Stimulated activated memory B cell treated with anti-CD40 and anti-IgM and Interleukin-4, amounts not matched to agents 10 μg/mL and 1 μg/mL and 100 μg/mL, for 72 hours (primary cell): Measurements from ENCODE around the gene ARMC3.

Source experiments
- ATAC-seq: fragments of 150-1000 bp; cut with Tn5 transposase; 2 replicates; pipeline ENCODE4 v1.10.0; 2021
- H3K27ac Mint-ChIP-seq: one replicate; pipeline ENCODE4 v1.8.0; 2022; ENCODE audit warnings: mild to moderate bottlenecking, mixed read lengths
- H3K27me3 Mint-ChIP-seq: one replicate; pipeline ENCODE4 v1.8.0; 2022; ENCODE audit warnings: mixed read lengths
- H3K36me3 Mint-ChIP-seq: one replicate; pipeline ENCODE4 v1.8.0; 2022; ENCODE audit warnings: mixed read lengths
- H3K4me1 Mint-ChIP-seq: one replicate; pipeline ENCODE4 v1.8.0; 2022; ENCODE audit warnings: mixed read lengths
- H3K4me3 Mint-ChIP-seq: one replicate; pipeline ENCODE4 v1.8.0; 2022; ENCODE audit warnings: mild to moderate bottlenecking, moderate library complexity, mixed read lengths
- H3K9me3 Mint-ChIP-seq: one replicate; pipeline ENCODE4 v1.8.0; 2022; ENCODE audit warnings: mixed read lengths

The ARMC3 gene

DNA sequence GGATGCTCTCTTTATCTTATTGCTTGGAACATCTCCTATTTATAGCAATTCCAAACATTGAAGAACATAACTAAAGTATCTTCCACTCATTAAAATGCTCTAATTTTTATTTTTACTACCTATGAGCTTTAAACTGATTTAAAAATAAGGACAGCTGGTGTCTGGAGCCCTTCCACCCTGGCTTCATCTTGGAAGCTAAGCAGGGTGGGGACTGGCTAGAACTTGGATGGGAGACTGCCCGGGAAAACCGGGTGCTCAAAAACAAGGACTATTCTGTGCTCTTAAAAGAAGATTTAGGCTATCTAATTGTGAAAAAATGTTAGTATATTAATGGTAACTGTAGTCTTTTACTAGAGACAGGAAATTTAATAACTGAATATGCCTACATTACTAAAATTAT lies 69.2 kb downstream of the ARMC3 start:
- Mint-ChIP-seq H3K27ac (no peak overlapping the region), H3K4me1 (no peaks in the 10 kb centered on the region), H3K27me3 (peaks cover 23% of the 10 kb centered on the region), H3K9me3 (no peaks in the 10 kb centered on the region), H3K36me3 (no peaks in the 10 kb centered on the region), H3K4me3 (no peak overlapping the region)
- ATAC-seq = no peak

DNA sequence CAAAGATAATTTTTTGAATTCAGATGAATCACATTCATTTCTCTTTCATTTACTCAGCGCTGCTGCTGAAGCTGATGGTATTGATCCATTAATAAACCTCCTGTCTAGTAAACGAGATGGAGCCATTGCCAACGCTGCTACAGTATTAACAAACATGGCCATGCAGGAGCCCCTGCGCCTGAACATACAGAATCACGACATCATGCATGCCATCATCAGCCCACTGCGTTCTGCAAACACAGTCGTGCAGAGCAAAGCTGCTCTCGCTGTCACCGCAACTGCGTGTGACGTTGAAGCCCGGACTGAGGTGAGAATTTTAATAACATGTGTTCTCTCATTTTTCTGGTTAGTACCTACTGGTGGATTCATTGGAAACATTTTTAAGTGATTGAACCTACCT lies 70.2 kb downstream of the ARMC3 start:
- H3K27ac Mint-ChIP-seq = no peak overlapping the region

DNA sequence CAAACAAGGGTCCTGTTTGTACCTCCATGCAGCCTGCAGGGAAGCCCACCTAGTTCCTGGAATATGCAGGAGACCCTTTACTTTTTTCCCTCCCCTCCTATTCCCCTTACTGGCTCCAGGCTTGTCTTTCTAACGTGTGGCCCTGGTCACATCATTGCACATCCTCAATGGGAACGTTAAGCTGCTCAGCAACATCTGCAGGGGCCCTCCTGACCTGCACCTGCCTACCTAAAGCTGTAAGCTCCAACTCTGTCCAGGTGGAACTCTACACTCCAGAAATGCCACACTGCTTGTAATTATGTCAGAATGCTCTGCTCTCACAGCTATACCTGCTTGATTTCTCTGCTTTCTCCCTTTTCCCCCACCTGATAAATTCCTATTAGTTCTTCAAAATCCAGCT lies 72.1 kb downstream of the ARMC3 start:
- Mint-ChIP-seq H3K27me3 (peaks cover 27% of the 10 kb centered on the region), H3K4me3 (no peak overlapping the region), H3K27ac (no peak overlapping the region), H3K4me1 (peaks cover 8% of the 10 kb centered on the region), H3K9me3 (no peaks in the 10 kb centered on the region), H3K36me3 (no peaks in the 10 kb centered on the region)
- ATAC-seq = no peak

More for the DNA sequence above, 70.2 kb downstream of the ARMC3 start:
- no peak for ATAC-seq
- Mint-ChIP-seq H3K4me1 (no peaks in the 10 kb centered on the region), H3K4me3 (no peak overlapping the region), H3K36me3 (no peaks in the 10 kb centered on the region), H3K9me3 (no peaks in the 10 kb centered on the region), H3K27me3 (peaks cover 31% of the 10 kb centered on the region)

DNA sequence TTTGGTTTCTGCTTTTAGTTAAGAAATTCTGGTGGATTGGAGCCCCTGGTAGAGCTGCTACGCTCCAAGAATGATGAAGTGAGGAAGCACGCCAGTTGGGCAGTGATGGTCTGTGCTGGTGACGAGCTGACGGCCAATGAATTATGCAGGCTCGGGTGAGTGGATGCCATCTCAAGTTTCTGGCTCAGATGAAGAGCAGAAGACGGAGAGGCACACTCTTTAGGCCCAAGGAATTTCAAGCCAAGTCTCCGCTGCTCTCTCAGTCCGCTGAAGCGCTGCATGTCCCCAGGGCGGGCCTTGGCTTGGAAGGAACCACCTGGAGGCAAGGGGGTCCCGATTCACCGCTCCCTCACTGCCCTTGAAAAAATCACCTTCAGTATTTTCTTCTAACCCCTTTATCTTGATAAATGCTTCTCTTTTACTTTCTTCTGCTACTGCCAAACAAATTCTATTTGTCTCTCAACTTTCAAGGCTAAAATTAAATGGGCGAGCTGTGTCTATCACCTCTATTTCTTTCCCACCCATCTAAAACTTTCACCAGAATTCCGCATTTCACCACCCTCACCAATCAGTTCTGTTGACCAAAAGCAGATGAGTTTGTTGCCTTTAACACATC lies 74.2 kb downstream of the ARMC3 start:
- ATAC-seq = no peak
- Mint-ChIP-seq H3K27ac (no peak overlapping the region), H3K4me3 (no peak overlapping the region), H3K9me3 (no peaks in the 10 kb centered on the region), H3K4me1 (peaks cover 8% of the 10 kb centered on the region), H3K36me3 (no peaks in the 10 kb centered on the region), H3K27me3 (peaks cover 27% of the 10 kb centered on the region)

DNA sequence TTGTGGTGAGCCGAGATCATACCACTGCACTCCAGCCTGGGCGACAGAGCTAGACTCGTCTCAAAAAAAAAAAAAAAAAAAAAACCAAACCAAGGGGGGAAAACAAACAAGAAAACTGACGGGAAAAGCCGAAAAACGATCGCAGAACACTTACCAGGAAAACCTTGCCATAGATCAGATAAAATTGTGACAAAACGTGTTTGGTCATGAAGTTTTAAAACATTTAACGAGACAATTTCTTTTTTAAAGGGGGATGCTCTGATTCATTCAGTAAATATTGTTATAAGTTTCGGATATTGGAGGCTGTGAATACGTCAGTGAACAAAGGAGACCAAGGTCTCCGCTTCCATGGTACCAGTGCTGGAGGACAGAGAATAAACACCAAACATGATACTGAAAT lies 77.3 kb downstream of the ARMC3 start:
- peaks cover 27% of the 10 kb centered on the region for H3K27me3 Mint-ChIP-seq
- no peaks in the 10 kb centered on the region for H3K36me3 Mint-ChIP-seq
- no peaks in the 10 kb centered on the region for H3K9me3 Mint-ChIP-seq
- no peak for ATAC-seq
- no peak overlapping the region for H3K27ac Mint-ChIP-seq
- H3K4me3 Mint-ChIP-seq = no peak overlapping the region
- H3K4me1 Mint-ChIP-seq = peaks cover 8% of the 10 kb centered on the region

DNA sequence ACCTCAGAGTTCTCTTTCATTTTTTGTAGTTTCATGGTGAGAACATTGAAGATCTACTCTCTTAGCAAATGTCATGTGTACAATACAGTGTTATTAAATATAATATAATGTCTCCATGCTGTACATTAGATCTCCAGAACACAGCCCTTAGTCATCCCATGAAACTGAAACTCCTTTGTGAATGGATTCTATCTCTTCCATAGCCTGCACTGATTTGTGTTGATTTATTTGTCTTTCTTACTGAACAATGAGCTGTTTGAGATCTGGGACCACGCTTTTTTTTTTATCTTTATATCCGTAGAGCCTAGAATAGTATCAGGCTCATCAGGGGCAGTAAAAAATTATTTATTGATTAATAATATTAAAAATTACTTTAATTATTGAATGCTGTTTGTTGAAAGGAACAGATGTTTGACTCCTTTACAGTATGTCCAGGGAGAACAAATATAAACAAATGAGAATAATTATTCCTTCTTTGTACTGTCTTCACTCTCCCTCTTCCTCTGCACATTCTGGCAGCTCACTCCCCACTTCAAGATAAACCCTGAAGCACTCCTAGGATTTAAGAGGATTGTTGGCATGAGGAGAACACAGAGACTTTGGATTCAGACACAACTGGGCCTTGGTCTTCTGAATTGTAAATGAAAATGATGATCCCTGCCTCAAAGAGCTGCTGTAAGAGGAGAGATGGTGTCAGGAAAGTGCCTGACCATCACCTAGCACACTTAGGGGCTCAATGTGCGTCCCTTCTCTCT lies 85.9 kb downstream of the ARMC3 start:
- Mint-ChIP-seq H3K4me3 (no peak overlapping the region), H3K27ac (no peak overlapping the region), H3K4me1 (peaks cover 20% of the 10 kb centered on the region), H3K9me3 (no peaks in the 10 kb centered on the region), H3K36me3 (no peaks in the 10 kb centered on the region), H3K27me3 (peaks cover 9% of the 10 kb centered on the region)
- ATAC-seq = no peak

DNA sequence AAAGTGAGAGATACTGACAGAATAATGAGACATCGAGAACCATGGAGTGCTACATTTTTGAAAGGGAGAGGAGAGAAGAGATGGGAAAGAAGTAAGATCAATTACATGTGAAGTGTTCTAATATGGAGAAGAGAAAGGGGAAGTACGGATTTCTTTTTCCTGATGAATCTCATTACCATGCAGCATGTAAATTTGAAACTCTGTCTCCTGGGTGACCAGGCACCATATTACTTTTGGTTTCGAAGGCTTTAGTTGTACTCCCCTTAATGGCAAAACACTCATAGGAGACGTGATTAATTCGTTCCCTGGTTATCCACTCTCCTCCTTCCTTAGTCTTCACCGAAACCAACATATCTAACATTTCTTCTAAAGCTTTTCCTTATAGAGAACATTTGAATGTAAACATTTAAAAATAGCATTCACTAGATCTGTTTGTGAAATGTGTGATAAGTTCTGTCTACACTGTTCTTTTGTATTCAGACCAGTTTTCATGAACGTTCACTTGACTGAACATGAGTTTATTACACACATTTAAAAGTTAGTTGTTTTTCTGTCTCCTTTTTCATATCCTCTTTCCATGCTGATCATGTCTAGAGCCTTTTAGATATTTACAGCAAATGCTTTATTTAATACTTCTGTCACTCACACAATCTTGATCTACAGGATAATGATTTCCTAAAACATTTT lies 87.3 kb downstream of the ARMC3 start:
- no peaks in the 10 kb centered on the region for H3K36me3 Mint-ChIP-seq
- peaks cover 9% of the 10 kb centered on the region for H3K27me3 Mint-ChIP-seq
- H3K4me1 Mint-ChIP-seq = peaks cover 20% of the 10 kb centered on the region
- ATAC-seq = peak; percentile 95
- peak overlapping the region; percentile 74 for H3K4me3 Mint-ChIP-seq
- peak overlapping the region; percentile 78 for H3K27ac Mint-ChIP-seq
- H3K9me3 Mint-ChIP-seq = no peaks in the 10 kb centered on the region

DNA sequence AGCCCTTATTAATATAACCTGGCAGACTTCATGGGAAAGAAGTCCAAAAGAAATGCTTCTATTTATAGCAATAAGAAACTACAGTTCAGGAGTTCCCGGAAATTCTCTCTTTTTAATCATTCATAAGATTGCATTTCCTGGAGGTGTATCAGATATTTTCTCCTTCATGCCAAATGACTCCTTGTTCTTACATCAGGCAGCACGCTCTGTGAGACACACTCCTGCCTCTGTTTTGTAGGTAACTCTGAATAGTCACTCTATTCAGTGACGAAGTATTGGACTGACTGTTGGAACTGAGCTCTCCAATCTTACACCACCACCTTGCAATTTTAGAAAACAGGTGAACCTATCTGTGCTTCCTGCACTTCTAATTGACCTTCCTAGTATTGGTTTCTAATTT lies 88.8 kb downstream of the ARMC3 start:
- Mint-ChIP-seq H3K4me3 (no peak overlapping the region), H3K9me3 (peaks cover 2% of the 10 kb centered on the region), H3K27me3 (peaks cover 3% of the 10 kb centered on the region), H3K4me1 (peaks cover 20% of the 10 kb centered on the region), H3K36me3 (no peaks in the 10 kb centered on the region), H3K27ac (no peak overlapping the region)
- ATAC-seq = no peak

DNA sequence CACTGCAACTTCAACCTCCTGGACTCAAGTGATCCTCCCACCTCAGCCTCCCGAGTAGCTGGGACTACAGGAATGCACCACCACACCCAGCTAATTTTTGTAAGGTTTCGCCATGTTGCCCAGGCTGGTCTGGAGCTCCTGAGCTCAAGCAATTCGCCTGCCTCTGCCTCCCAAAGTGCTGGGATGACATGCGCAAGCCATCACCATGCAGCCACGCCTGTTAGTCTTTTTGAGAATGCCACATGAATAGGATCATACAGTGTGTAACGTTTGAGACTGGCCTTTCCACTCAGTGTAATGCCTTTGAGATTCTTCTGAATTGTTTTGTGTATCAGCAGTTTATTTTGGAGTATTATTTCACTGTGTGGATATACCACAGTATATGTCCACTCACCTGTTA lies 91.8 kb downstream of the ARMC3 start:
- Mint-ChIP-seq H3K27me3 (peaks cover 32% of the 10 kb centered on the region), H3K27ac (no peak overlapping the region), H3K9me3 (peaks cover 16% of the 10 kb centered on the region), H3K4me3 (no peak overlapping the region), H3K36me3 (peaks cover 4% of the 10 kb centered on the region), H3K4me1 (peaks cover 16% of the 10 kb centered on the region)
- ATAC-seq = no peak

DNA sequence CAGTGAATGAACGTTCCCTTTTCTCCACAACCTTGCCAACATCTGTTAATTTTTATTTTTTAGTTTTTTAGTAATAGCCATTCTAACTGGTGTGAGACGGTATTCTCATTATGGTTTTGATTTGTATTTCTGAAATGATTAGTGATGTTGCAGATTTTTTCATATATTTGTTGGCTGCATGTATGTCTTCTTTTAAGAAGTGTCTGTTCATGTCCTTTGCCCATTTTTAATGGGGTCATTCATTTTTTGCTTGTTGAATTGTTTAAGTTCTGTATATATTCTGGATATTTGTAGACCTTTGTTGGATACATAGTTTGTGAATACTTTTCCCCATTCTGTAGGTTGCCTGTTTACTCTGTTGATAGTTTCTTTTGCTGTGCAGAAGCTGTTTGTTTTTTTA lies 93.6 kb downstream of the ARMC3 start:
- Mint-ChIP-seq H3K27me3 (peaks cover 46% of the 10 kb centered on the region), H3K27ac (no peak overlapping the region)
- ATAC-seq = no peak

DNA sequence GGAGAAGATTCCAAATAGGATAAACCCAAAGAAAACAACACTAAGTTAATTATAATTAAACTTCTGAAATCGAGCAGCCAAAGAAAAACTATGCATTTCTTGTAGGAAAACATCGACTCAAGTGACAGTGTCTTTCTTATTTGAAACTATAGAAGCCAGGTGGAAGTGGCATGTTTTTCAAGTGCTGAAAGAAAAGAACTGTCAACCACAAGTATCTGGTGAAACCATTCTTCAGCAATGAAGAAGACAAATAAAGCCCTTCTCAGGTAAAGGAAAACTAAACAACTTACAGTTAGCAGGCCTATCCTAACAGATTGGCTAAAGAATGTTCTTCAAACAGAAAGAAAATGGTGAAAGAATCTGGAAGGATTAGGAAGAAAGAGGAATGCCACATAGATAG lies 96.1 kb downstream of the ARMC3 start:
- Mint-ChIP-seq H3K27me3 (peaks cover 61% of the 10 kb centered on the region), H3K36me3 (peaks cover 6% of the 10 kb centered on the region), H3K4me1 (no peaks in the 10 kb centered on the region), H3K9me3 (peaks cover 19% of the 10 kb centered on the region), H3K27ac (no peak overlapping the region), H3K4me3 (no peak overlapping the region)
- ATAC-seq = no peak

More for the DNA sequence above, 93.6 kb downstream of the ARMC3 start:
- Mint-ChIP-seq H3K36me3 (peaks cover 6% of the 10 kb centered on the region), H3K9me3 (peaks cover 17% of the 10 kb centered on the region), H3K4me1 (no peaks in the 10 kb centered on the region), H3K4me3 (no peak overlapping the region)

DNA sequence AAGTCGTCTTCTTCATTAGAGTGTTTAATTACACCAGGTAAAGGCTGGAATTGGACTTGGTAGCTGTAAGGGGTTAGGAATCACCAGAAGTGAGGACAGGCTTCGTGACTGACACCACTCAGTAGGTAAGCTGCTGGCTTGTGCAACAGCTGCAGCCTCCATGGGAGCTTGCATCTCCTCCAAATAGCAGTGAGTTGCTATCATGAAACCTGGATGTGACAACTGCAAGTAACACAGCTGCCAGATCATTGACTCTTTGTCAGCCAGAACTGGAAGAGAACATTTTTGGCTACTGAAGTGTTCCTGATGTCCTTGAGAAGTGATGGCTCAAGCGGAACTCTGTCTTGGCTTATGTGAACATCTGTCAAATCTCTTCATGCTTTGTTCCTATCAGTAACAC lies 103.5 kb downstream of the ARMC3 start:
- no peak overlapping the region for H3K27ac Mint-ChIP-seq
- H3K4me1 Mint-ChIP-seq = no peaks in the 10 kb centered on the region
- H3K9me3 Mint-ChIP-seq = peaks cover 2% of the 10 kb centered on the region
- no peaks in the 10 kb centered on the region for H3K36me3 Mint-ChIP-seq
- H3K27me3 Mint-ChIP-seq = peaks cover 37% of the 10 kb centered on the region
- ATAC-seq = no peak
- H3K4me3 Mint-ChIP-seq = no peak overlapping the region

DNA sequence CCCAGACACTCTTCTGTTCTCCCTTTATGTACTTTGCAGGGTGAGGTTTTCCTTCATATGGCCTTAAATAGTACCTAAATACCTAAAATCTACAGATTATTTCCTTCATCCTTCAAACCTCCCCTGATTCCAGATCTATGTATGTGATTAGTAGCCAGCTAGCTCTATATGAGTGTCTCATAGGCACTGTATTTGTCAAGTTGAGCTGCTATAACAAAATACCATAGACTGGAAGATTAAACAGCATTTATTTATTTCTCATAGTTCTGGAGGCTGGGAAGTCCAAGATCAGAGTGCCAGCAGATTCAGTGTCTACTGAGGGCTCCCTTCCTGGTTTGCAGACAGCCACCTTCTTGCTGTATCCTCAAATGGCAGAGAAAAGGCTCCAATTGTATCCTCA lies 106.9 kb downstream of the ARMC3 start:
- no peak for ATAC-seq
- H3K4me1 Mint-ChIP-seq = no peaks in the 10 kb centered on the region
- no peaks in the 10 kb centered on the region for H3K36me3 Mint-ChIP-seq
- peaks cover 2% of the 10 kb centered on the region for H3K9me3 Mint-ChIP-seq
- no peak overlapping the region for H3K27ac Mint-ChIP-seq
- H3K4me3 Mint-ChIP-seq = no peak overlapping the region
- H3K27me3 Mint-ChIP-seq = peaks cover 21% of the 10 kb centered on the region

DNA sequence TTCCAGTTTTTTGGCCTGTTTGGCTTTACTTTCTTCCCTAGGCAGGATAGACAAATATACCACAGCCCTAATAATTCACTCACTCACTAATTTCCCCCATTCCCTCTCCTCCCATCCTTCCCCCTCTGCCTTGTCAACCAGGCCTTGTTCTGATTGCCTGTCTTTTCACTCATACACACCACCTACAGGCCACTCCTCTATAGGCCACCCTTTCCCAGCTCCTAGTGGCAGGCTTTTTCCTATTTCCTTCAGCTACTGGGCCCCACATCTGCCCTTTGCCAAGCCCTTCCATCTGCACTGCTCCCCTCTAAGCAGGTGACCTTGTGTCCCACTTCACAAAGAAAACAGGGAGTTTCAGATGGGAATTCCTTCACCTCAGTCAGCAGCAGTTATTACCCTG lies 107.7 kb downstream of the ARMC3 start:
- Mint-ChIP-seq H3K36me3 (no peaks in the 10 kb centered on the region), H3K27ac (no peak overlapping the region), H3K9me3 (peaks cover 5% of the 10 kb centered on the region), H3K4me3 (no peak overlapping the region), H3K27me3 (peaks cover 15% of the 10 kb centered on the region), H3K4me1 (no peaks in the 10 kb centered on the region)
- no peak for ATAC-seq

DNA sequence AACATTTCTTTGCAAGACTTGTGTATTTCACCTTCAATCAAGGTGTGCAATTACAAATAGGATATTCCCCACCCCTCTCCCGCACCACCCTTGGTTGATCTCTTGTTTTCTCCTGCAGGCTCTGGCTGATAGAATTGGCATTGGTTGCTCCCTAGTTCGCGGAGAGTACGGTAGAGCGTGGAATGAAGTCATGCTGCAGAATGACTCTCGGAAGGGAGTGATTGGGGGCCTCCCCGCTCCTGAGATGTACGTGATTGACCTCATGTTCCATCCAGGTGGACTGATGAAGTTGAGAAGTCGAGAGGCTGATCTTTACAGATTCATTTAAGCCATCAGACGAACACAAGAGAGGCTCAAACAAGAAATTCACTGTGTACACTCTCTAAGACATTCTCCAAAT lies 109.3 kb downstream of the ARMC3 start:
- H3K4me1 Mint-ChIP-seq = no peaks in the 10 kb centered on the region

DNA sequence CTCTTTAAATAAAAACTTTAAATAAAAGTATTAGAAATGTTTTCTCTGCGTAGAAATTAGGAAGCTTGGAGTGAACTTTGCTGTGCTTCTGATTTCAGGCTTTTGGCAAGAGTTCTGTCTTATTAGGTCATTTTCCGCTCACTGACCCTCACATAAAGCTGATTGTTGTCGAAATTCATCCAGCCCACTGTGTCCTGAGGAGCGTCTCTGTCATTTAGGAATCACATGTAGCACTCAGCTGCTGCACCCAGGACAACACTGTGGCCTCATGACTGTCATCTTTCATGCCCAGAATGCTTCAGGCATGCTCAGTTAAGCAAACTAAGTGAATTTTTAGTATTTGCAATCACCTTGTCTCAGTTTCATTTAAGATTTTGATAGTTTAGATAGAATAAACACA lies 109.7 kb downstream of the ARMC3 start:
- Mint-ChIP-seq H3K27ac (no peak overlapping the region), H3K27me3 (peaks cover 9% of the 10 kb centered on the region), H3K4me3 (no peak overlapping the region), H3K9me3 (peaks cover 5% of the 10 kb centered on the region), H3K4me1 (no peaks in the 10 kb centered on the region), H3K36me3 (no peaks in the 10 kb centered on the region)
- ATAC-seq = no peak

More for the DNA sequence above, 109.3 kb downstream of the ARMC3 start:
- H3K27ac Mint-ChIP-seq = no peak overlapping the region
- H3K9me3 Mint-ChIP-seq = peaks cover 5% of the 10 kb centered on the region
- no peaks in the 10 kb centered on the region for H3K36me3 Mint-ChIP-seq
- no peak for ATAC-seq
- peaks cover 9% of the 10 kb centered on the region for H3K27me3 Mint-ChIP-seq
- H3K4me3 Mint-ChIP-seq = no peak overlapping the region
